Regular cardiac myocyte (primary cell): ENCODE results near the gene ACACB. TPM values are rescaled to one million over a fixed set of nuclear protein-coding genes. Genes with fewer than 3 reads are reported as not detected.

ENCODE experiments used
- total RNA-seq: library from RNA; depleted of rRNA; stranded (reverse); fragments of >200 nt; gene quantifications from 2 replicates; pipeline ENCODE4 v1.2.3, GENCODE V29; 2014

Gene ACACB
- total RNA-seq: 2.3 and 3.9 TPM in 2 replicates

DNA sequence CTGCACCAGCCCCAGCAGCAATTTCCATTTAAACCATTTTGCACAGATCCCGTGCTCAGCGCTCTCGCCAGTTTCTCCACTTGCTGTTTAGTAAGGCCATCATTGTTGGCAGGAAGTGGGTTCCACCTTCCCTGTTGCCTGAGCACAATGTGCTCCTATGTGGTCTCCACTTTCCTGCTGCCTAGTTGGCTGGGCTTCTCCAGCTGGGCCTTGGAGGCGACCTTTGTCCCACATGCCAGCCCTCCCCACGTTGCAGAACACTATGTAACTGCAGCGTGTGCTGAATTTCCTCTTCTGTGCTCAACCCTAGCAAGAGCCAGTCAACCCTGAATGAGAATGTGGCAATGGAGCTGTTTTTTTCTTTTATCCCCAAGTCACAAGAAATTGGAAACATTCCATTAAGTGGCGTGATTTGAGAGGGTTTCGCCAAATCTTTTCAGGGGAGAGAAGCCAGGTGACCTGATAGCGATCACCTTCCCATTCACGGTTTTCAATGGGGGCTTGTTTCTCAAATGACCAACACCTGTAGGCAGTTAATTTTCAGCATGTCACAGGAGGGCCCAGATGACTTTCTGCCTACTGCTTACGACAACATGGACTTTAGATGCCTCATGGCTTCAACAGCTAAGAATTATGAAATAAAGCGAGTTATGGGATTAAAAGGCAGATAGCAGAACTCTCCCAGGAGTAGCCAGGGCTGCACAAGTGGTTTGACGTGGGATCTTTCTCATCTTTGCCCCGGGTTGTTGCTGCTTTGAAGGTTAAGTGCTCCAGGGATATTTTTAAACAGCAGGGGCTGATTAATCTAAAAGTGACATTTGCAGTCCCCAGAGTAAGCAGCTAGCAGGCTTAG lies at the start of gene ACACB:
Gene ACACB (plus strand): TSS at position 830 of the 853 bp plus-strand sequence. CDS start 22,819 bp downstream, outside the sequence.

DNA sequence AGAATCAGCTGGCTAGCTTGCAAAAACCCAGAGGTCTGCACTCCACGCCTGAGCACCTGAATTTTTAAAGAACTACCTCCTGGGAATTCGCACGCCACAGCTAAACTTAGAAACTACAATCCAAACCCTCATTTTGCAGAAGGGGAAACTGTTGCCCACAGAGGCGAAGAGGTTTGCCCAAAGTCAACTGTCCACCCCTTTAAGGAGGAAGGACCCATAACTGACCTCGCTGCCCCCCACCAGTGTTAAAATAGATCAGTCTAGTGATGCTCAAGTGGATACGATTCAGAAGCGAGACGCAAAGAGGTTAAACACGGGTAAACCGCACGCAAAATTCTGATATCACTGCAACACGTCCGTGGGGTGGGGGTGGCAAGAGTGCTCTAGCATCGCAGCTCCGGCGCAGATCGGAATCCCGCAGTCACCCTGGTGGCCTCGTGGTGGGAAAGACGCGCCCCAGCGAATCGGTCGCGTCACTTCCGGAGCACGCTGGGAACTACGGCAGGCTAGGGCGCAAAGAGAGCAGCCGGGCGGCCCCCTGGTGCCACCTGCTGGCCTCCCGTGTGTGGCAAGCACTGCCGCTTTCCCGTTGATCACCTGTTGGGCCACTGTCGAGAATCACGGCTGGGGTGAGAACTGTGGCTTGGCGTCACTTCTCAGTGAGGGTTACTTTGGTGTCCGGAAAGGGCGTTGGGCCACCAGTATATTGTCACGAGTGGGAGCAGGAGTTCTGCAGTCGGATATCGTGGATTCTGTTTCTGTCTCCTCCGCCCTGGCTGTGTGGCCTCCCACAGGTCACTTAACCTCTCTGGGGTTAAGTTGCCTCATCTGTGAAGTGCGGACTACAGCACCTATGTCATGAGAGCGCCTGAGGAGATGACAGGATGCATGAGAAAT lies 23.1 kb upstream of the ACACB start, which contains the start of gene ALKBH2:
Gene ALKBH2 (minus strand): TSS at position 451 of the 897 bp plus-strand sequence. CDS start 686 bp downstream, outside the sequence.

DNA sequence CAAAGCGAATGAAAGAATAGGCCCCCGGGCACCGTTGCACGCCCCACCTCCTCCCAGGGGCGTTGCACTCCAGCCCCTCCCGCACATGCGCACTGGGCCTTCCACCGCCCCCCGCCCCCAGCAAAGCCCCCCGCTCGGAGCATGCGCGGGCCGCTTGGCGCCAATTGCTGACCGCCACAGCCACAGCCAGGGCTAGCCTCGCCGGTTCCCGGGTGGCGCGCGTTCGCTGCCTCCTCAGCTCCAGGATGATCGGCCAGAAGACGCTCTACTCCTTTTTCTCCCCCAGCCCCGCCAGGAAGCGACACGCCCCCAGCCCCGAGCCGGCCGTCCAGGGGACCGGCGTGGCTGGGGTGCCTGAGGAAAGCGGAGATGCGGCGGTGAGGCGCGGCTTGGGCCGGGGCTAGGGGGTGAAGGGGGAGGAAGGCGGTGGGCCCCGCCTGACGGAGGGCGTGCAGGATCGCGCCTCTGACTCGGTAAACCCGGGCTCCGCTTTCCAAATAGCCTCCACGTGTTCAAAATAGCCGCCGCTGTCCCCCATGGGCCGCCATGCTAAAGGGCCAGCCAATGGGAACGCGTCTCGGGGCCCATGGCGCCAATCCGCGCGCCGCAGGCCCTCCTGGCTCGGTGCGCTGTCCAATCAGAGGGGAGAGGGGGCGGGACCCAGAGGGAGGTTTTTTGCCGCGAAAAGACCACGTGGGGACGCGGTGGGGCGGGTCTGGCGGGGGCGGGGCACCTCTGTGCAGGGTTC lies 18.8 kb upstream of the ACACB start, which contains the start of gene UNG:
Gene UNG (plus strand): TSS at position 163 of the 748 bp plus-strand sequence. CDS start 83 bp downstream, at position 246.

DNA sequence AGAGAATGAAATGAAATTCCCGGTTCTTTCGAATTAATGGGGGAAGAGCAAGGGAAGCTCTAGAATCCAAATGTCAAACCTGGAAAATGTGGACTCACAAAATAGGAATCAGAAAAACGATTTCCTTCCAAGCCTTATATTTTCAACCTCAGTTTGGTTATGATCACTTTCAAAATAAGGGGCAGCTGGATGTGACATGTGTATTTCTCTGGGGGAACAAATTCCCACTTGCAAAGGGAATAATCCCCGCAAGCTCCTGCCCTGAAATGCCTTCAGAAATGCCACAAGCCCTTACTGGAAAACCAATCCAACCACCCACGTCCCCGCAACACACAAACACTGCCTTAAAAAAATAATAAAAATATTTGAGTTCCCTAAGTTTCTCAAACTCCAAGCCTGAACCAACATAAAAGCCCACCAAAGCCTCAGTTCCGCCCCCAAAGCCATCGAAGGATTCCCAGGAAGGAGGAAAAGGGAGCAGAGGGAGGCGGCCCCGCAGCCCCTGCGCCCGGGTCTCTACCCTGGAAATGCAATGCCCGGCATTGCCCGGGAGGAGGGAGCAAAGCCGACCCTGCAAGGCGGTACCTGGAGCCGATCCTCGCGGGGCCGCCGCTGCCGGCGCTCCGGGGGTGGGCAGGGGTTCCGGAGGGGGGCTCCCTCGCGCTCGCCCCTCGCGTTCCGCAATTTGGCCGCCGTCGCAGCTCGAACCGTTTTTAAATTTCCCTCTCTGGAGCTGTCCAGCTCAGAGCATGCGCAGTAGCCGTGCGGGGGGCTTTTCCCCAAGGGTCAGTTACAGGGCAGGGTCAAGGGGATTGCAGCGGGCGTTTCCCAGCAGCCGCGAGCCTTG lies 192.4 kb downstream of the ACACB start, which contains the start of gene FOXN4:
Gene FOXN4 (minus strand): TSS at position 751 of the 847 bp plus-strand sequence. CDS start 963 bp downstream, outside the sequence.

Other genes starting within 250 kb of the ACACB start
- not detected in 2 replicates for gene DAO, start 236.5 kb upstream of the ACACB start, total RNA-seq
- gene SVOP, start 95.5 kb upstream of the ACACB start, total RNA-seq: under 0.01 TPM in 1 of 2 replicates, not detected in the other
- gene USP30, start 64.0 kb upstream of the ACACB start, total RNA-seq: 4.0 and 5.9 TPM in 2 replicates
- gene ALKBH2, start 23.1 kb upstream of the ACACB start, total RNA-seq: 20.3 and 23.0 TPM in 2 replicates
- 23.1 and 24.5 TPM in 2 replicates for gene UNG, start 19.0 kb upstream of the ACACB start, total RNA-seq
- gene FOXN4, start 192.7 kb downstream of the ACACB start, total RNA-seq: not detected in 2 replicates
- not detected in 2 replicates for gene MYO1H, start 231.3 kb downstream of the ACACB start, total RNA-seq